ENCODE measurements around the gene RAI1.
A peak's percentile ranks its signal among the peaks of the same experiment; 100 is the strongest.

RAI1 gene

GRCh38 chr17:17789410-17789809 is 108.2 kb downstream of the RAI1 start:
- no peak overlapping the region for H2AK5ac ChIP-seq (ENCODE audit: low read length, severe bottlenecking)
- H3K36me3 ChIP-seq (ENCODE audit: control insufficient read depth in 1 of 2, insufficient read depth in 2 of 2, low read depth in 1 of 2, low read length in 2 of 2) = peaks cover 9 to 16% of the 10 kb centered on the region in 2 experiments
- H3K79me1 ChIP-seq (replicated peaks; ENCODE audit: low read length, poor library complexity, severe bottlenecking) = peaks cover 68% of the 10 kb centered on the region
- H3K4me3 ChIP-seq (ENCODE audit: insufficient read depth in 1 of 2, low read depth in 1 of 2, low read length in 2 of 2) = no peak overlapping the region
- H2BK15ac ChIP-seq (ENCODE audit: low read depth, poor library complexity, severe bottlenecking) = no peak overlapping the region
- no peak overlapping the region for H2BK5ac ChIP-seq (ENCODE audit: low read depth, low read length, poor library complexity, severe bottlenecking)
- H3K18ac ChIP-seq (ENCODE audit: low read depth in 1 of 2, low read length in 2 of 2) = no peak overlapping the region
- no peak overlapping the region for H3K27ac ChIP-seq (ENCODE audit: low read length, poor library complexity, severe bottlenecking)
- peaks cover 0 to 3% of the 10 kb centered on the region in 2 experiments for H3K27me3 ChIP-seq (ENCODE audit: control insufficient read depth in 1 of 2, insufficient read depth in 1 of 2, low read length in 2 of 2)
- H3K4ac ChIP-seq (ENCODE audit: low read depth in 1 of 2, low read length in 2 of 2) = no peak overlapping the region
- H3K4me2 ChIP-seq (ENCODE audit: low read length, poor library complexity, severe bottlenecking) = no peak overlapping the region
- H3K9me3 ChIP-seq (ENCODE audit: control insufficient read depth, low read length) = no peaks in the 10 kb centered on the region
- no peak overlapping the region for H4K91ac ChIP-seq (ENCODE audit: low read length)
- H3K4me1 ChIP-seq (ENCODE audit: control insufficient read depth, insufficient read depth, low read depth, low read length) = peaks cover 38% of the 10 kb centered on the region
- no peak overlapping the region for H2AFZ ChIP-seq (ENCODE audit: low read depth, low read length)
- H3K9ac ChIP-seq (ENCODE audit: low read length) = no peak overlapping the region
- H2BK12ac ChIP-seq (ENCODE audit: low read length in 2 of 2) = no peak overlapping the region
- no peak overlapping the region for H3K23ac ChIP-seq (ENCODE audit: low read length in 2 of 2)
- H4K8ac ChIP-seq (ENCODE audit: low read length) = no peak overlapping the region
- 95% methylated on average over 6 of the region's 6 CpGs for WGBS
- no peak overlapping the region for H2BK120ac ChIP-seq (ENCODE audit: low read depth, low read length)
- no peak overlapping the region for H3K14ac ChIP-seq (ENCODE audit: low read length in 2 of 2)
- DNase-seq = no peak

- no peak overlapping the region for H3K4me3 ChIP-seq (ENCODE audit: insufficient read depth in 1 of 2, low read depth in 1 of 2, low read length in 2 of 2)
- no peak overlapping the region for H2AFZ ChIP-seq (ENCODE audit: low read depth, low read length)
- H3K79me1 ChIP-seq (replicated peaks; ENCODE audit: low read length, poor library complexity, severe bottlenecking) = peaks cover 66% of the 10 kb centered on the region
- H2BK15ac ChIP-seq (ENCODE audit: low read depth, poor library complexity, severe bottlenecking) = no peak overlapping the region
- 76% methylated on average over 10 of the region's 12 CpGs for WGBS
- H4K8ac ChIP-seq (ENCODE audit: low read length) = no peak overlapping the region
- no peak overlapping the region for H3K9ac ChIP-seq (ENCODE audit: low read length)
- H3K14ac ChIP-seq (ENCODE audit: low read length in 2 of 2) = peak overlapping the region in 1 of 2 experiments; percentile 24
- no peak for DNase-seq
- H3K27ac ChIP-seq (ENCODE audit: low read length, poor library complexity, severe bottlenecking) = no peak overlapping the region
- H3K23ac ChIP-seq (ENCODE audit: low read length in 2 of 2) = peak overlapping the region in 1 of 2 experiments; percentile 38
- H2BK120ac ChIP-seq (ENCODE audit: low read depth, low read length) = no peak overlapping the region
- H4K91ac ChIP-seq (ENCODE audit: low read length) = no peak overlapping the region
- no peak overlapping the region for H3K4me2 ChIP-seq (ENCODE audit: low read length, poor library complexity, severe bottlenecking)
- no peak overlapping the region for H3K4ac ChIP-seq (ENCODE audit: low read depth in 1 of 2, low read length in 2 of 2)
- H3K4me1 ChIP-seq (ENCODE audit: control insufficient read depth, insufficient read depth, low read depth, low read length) = peaks cover 32% of the 10 kb centered on the region
- peak overlapping the region in 1 of 2 experiments; percentile 13 for H3K18ac ChIP-seq (ENCODE audit: low read depth in 1 of 2, low read length in 2 of 2)
- no peaks in the 10 kb centered on the region for H3K27me3 ChIP-seq (ENCODE audit: control insufficient read depth in 1 of 2, insufficient read depth in 1 of 2, low read length in 2 of 2)
- no peak overlapping the region for H2BK5ac ChIP-seq (ENCODE audit: low read depth, low read length, poor library complexity, severe bottlenecking)
- no peaks in the 10 kb centered on the region for H3K9me3 ChIP-seq (ENCODE audit: control insufficient read depth, low read length)
- no peak overlapping the region for H2BK12ac ChIP-seq (ENCODE audit: low read length in 2 of 2)
- H3K36me3 ChIP-seq (ENCODE audit: control insufficient read depth in 1 of 2, insufficient read depth in 2 of 2, low read depth in 1 of 2, low read length in 2 of 2) = peaks cover 15 to 22% of the 10 kb centered on the region in 2 experiments
- no peak overlapping the region for H2AK5ac ChIP-seq (ENCODE audit: low read length, severe bottlenecking)
These were observed 108.8 kb downstream of the RAI1 start for GRCh38 chr17:17789828-17790636.

GRCh38 chr17:17790637-17791464 is 109.6 kb downstream of the RAI1 start:
- H3K23ac ChIP-seq (ENCODE audit: low read length in 2 of 2) = no peak overlapping the region
- no peak overlapping the region for H4K8ac ChIP-seq (ENCODE audit: low read length)
- H2BK12ac ChIP-seq (ENCODE audit: low read length in 2 of 2) = no peak overlapping the region
- H2BK5ac ChIP-seq (ENCODE audit: low read depth, low read length, poor library complexity, severe bottlenecking) = no peak overlapping the region
- no peak overlapping the region for H3K9ac ChIP-seq (ENCODE audit: low read length)
- peaks cover 27% of the 10 kb centered on the region for H3K4me1 ChIP-seq (ENCODE audit: control insufficient read depth, insufficient read depth, low read depth, low read length)
- peaks cover 65% of the 10 kb centered on the region for H3K79me1 ChIP-seq (replicated peaks; ENCODE audit: low read length, poor library complexity, severe bottlenecking)
- H2AFZ ChIP-seq (ENCODE audit: low read depth, low read length) = no peak overlapping the region
- no peak for DNase-seq
- H3K18ac ChIP-seq (ENCODE audit: low read depth in 1 of 2, low read length in 2 of 2) = no peak overlapping the region
- WGBS = 88% methylated on average over 26 of the region's 26 CpGs
- no peak overlapping the region for H2BK120ac ChIP-seq (ENCODE audit: low read depth, low read length)
- peak overlapping the region; percentile 57 for H4K91ac ChIP-seq (ENCODE audit: low read length)
- H3K27ac ChIP-seq (ENCODE audit: low read length, poor library complexity, severe bottlenecking) = no peak overlapping the region
- H3K4me2 ChIP-seq (ENCODE audit: low read length, poor library complexity, severe bottlenecking) = no peak overlapping the region
- H3K27me3 ChIP-seq (ENCODE audit: control insufficient read depth in 1 of 2, insufficient read depth in 1 of 2, low read length in 2 of 2) = no peaks in the 10 kb centered on the region
- peaks cover 24 to 30% of the 10 kb centered on the region in 2 experiments for H3K36me3 ChIP-seq (ENCODE audit: control insufficient read depth in 1 of 2, insufficient read depth in 2 of 2, low read depth in 1 of 2, low read length in 2 of 2)
- no peak overlapping the region for H2BK15ac ChIP-seq (ENCODE audit: low read depth, poor library complexity, severe bottlenecking)
- no peaks in the 10 kb centered on the region for H3K9me3 ChIP-seq (ENCODE audit: control insufficient read depth, low read length)
- no peak overlapping the region for H3K14ac ChIP-seq (ENCODE audit: low read length in 2 of 2)
- H3K4me3 ChIP-seq (ENCODE audit: insufficient read depth in 1 of 2, low read depth in 1 of 2, low read length in 2 of 2) = no peak overlapping the region
- H3K4ac ChIP-seq (ENCODE audit: low read depth in 1 of 2, low read length in 2 of 2) = peak overlapping the region in 1 of 2 experiments; percentile 27
- H2AK5ac ChIP-seq (ENCODE audit: low read length, severe bottlenecking) = no peak overlapping the region

- Histone ChIP-seq H3K4ac (ENCODE audit: low read depth in 1 of 2, low read length in 2 of 2) (peak overlapping the region in 1 of 2 experiments; percentile 24), H2BK120ac (ENCODE audit: low read depth, low read length) (no peak overlapping the region), H3K4me3 (ENCODE audit: insufficient read depth in 1 of 2, low read depth in 1 of 2, low read length in 2 of 2) (no peak overlapping the region), H3K4me1 (ENCODE audit: control insufficient read depth, insufficient read depth, low read depth, low read length) (peaks cover 22% of the 10 kb centered on the region), H4K91ac (ENCODE audit: low read length) (peak overlapping the region; percentile 31), H3K27ac (ENCODE audit: low read length, poor library complexity, severe bottlenecking) (no peak overlapping the region), H3K18ac (ENCODE audit: low read depth in 1 of 2, low read length in 2 of 2) (peak overlapping the region in 1 of 2 experiments; percentile 9), H2AK5ac (ENCODE audit: low read length, severe bottlenecking) (no peak overlapping the region), H4K8ac (ENCODE audit: low read length) (no peak overlapping the region), H2BK15ac (ENCODE audit: low read depth, poor library complexity, severe bottlenecking) (no peak overlapping the region), H3K14ac (ENCODE audit: low read length in 2 of 2) (peak overlapping the region in 1 of 2 experiments; percentile 5), H2BK5ac (ENCODE audit: low read depth, low read length, poor library complexity, severe bottlenecking) (no peak overlapping the region), H3K4me2 (ENCODE audit: low read length, poor library complexity, severe bottlenecking) (no peak overlapping the region), H3K27me3 (ENCODE audit: control insufficient read depth in 1 of 2, insufficient read depth in 1 of 2, low read length in 2 of 2) (no peaks in the 10 kb centered on the region), H3K9ac (ENCODE audit: low read length) (no peak overlapping the region), H3K79me1 (replicated peaks; ENCODE audit: low read length, poor library complexity, severe bottlenecking) (peaks cover 70% of the 10 kb centered on the region), H3K36me3 (ENCODE audit: control insufficient read depth in 1 of 2, insufficient read depth in 2 of 2, low read depth in 1 of 2, low read length in 2 of 2) (peaks cover 34 to 42% of the 10 kb centered on the region in 2 experiments), H2AFZ (ENCODE audit: low read depth, low read length) (no peak overlapping the region), H2BK12ac (ENCODE audit: low read length in 2 of 2) (no peak overlapping the region), H3K9me3 (ENCODE audit: control insufficient read depth, low read length) (no peaks in the 10 kb centered on the region), H3K23ac (ENCODE audit: low read length in 2 of 2) (no peak overlapping the region)
- DNase-seq = peak; percentile 27
- 60% methylated on average over 18 of the region's 18 CpGs for WGBS
These were observed 110.8 kb downstream of the RAI1 start for GRCh38 chr17:17792037-17792550.
